ENCODE data around the gene ZNF483.

DNA sequence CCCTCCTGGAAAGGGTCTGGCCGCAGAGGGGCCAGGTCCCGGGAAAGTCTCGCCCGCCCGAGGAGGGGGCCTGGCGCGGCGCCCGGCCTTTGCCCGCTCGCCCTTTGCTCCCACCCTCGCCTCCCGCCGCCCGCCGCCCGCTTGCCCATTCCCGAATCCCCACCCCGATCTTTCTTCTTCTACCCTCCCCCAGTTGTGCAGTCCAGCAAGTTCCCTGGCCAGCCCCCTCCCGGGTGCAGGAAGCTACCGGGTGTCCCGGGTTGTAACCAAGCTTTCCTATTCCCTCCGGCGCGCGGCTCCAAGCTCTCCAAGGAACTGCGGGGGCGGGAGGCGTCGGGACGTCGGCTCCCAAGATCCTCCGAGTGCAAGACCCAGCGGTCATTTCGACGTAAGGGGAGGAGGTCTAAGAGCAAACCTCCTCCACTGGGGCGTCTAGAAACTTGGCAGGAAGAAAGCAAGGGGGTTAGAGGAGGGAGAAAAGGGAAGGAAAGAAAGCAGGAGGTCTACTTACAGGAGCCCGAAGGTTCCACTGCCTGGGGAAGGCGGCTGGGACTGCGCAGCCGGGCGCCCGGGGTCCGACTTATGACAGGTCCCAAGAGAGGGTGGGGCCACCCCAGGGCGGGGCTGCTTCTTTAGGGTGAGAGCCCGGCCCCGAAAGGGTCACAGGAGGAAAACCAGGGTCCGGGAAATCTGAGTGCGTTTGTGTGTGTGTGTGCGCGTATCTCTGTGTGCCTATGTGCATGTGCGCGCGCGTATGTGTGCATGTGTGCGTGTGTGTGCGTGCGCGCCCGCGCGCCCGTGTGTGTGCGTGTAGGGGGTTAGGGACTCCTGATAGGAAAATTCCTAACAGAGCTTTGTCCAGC lies 74.3 kb downstream of the ZNF483 start, which contains the start of gene PTGR1:
- TF ChIP-seq, protein P1, sequence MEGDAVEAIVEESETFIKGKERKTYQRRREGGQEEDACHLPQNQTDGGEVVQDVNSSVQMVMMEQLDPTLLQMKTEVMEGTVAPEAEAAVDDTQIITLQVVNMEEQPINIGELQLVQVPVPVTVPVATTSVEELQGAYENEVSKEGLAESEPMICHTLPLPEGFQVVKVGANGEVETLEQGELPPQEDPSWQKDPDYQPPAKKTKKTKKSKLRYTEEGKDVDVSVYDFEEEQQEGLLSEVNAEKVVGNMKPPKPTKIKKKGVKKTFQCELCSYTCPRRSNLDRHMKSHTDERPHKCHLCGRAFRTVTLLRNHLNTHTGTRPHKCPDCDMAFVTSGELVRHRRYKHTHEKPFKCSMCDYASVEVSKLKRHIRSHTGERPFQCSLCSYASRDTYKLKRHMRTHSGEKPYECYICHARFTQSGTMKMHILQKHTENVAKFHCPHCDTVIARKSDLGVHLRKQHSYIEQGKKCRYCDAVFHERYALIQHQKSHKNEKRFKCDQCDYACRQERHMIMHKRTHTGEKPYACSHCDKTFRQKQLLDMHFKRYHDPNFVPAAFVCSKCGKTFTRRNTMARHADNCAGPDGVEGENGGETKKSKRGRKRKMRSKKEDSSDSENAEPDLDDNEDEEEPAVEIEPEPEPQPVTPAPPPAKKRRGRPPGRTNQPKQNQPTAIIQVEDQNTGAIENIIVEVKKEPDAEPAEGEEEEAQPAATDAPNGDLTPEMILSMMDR (IDR thresholded peaks at IDR 0.05; ENCODE audit: low read length) = no peak
- TF ChIP-seq EZH2 (IDR thresholded peaks at IDR 0.05; ENCODE audit: borderline replicate concordance, low read length) = no peak

Measured in OCI-LY1 (cell line).